KOPT-K1 (cell line): Measurements from ENCODE around the gene TMED8.

Experiments used
- H3K27ac ChIP-seq: fragments of 200-600 bp; sonication (generic); 2 replicates; pipeline ENCODE4 v1.5.1; 2016; ENCODE audit warnings: antibody characterized with exemption, mild to moderate bottlenecking, low read depth, low read length; ENCODE audit not compliant: poor library complexity, severe bottlenecking
- H3K36me3 ChIP-seq: fragments of 200-600 bp; sonication (generic); 2 replicates; pipeline ENCODE4 v1.5.1; 2017; ENCODE audit warnings: antibody characterized with exemption, mild to moderate bottlenecking, low read length, moderate library complexity; ENCODE audit not compliant: insufficient read depth
- H3K9me3 ChIP-seq: fragments of 200-600 bp; sonication (generic); 2 replicates; pipeline ENCODE4 v1.5.1; 2017; ENCODE audit warnings: antibody characterized with exemption, low read length, mild to moderate bottlenecking; ENCODE audit not compliant: insufficient read depth, poor library complexity, severe bottlenecking

The TMED8 gene

GRCh38 chr14:77305696-77306095, 71.2 kb downstream of the TMED8 start:
- no peak overlapping the region for H3K27ac ChIP-seq
- peaks cover 6% of the 10 kb centered on the region; the same call in 1 of the 2 replicates for H3K36me3 ChIP-seq
- no peaks in the 10 kb centered on the region for H3K9me3 ChIP-seq

- H3K36me3 ChIP-seq = peaks cover 7% of the 10 kb centered on the region; the same call in 1 of the 2 replicates
- H3K27ac ChIP-seq = no peak overlapping the region
- H3K9me3 ChIP-seq = no peaks in the 10 kb centered on the region
Measured at GRCh38 chr14:77303417-77304156, 73.3 kb downstream of the TMED8 start.

GRCh38 chr14:77302926-77303325, 74.0 kb downstream of the TMED8 start:
- H3K9me3 ChIP-seq = no peaks in the 10 kb centered on the region
- peaks cover 14% of the 10 kb centered on the region; the same call in 1 of the 2 replicates for H3K36me3 ChIP-seq
- no peak overlapping the region for H3K27ac ChIP-seq

GRCh38 chr14:77301103-77301502, 75.8 kb downstream of the TMED8 start:
- peaks cover 22% of the 10 kb centered on the region; the same call in 1 of the 2 replicates for H3K36me3 ChIP-seq
- H3K27ac ChIP-seq = no peak overlapping the region
- no peaks in the 10 kb centered on the region for H3K9me3 ChIP-seq

GRCh38 chr14:77299771-77300170, 77.1 kb downstream of the TMED8 start:
- no peak overlapping the region for H3K27ac ChIP-seq
- H3K9me3 ChIP-seq = no peaks in the 10 kb centered on the region
- peaks cover 27% of the 10 kb centered on the region; the same call in 1 of the 2 replicates for H3K36me3 ChIP-seq

GRCh38 chr14:77296906-77297305, 80.0 kb downstream of the TMED8 start:
- H3K9me3 ChIP-seq = no peaks in the 10 kb centered on the region
- no peak overlapping the region for H3K27ac ChIP-seq

GRCh38 chr14:77296155-77296554, 80.7 kb downstream of the TMED8 start:
- Histone ChIP-seq H3K27ac (no peak overlapping the region), H3K9me3 (no peaks in the 10 kb centered on the region)

More at GRCh38 chr14:77296906-77297305, 80.0 kb downstream of the TMED8 start:
- peaks cover 22% of the 10 kb centered on the region; the same call in 1 of the 2 replicates for H3K36me3 ChIP-seq

GRCh38 chr14:77290705-77291104, 86.2 kb downstream of the TMED8 start:
- Histone ChIP-seq H3K27ac (no peak overlapping the region), H3K9me3 (no peaks in the 10 kb centered on the region)

More at GRCh38 chr14:77296155-77296554, 80.7 kb downstream of the TMED8 start:
- H3K36me3 ChIP-seq = peaks cover 22% of the 10 kb centered on the region; the same call in 1 of the 2 replicates

GRCh38 chr14:77286576-77286975, 90.3 kb downstream of the TMED8 start:
- no peak overlapping the region for H3K27ac ChIP-seq
- no peaks in the 10 kb centered on the region for H3K9me3 ChIP-seq
- peaks cover 45% of the 10 kb centered on the region; the same call in 1 of the 2 replicates for H3K36me3 ChIP-seq

More at GRCh38 chr14:77290705-77291104, 86.2 kb downstream of the TMED8 start:
- 0 out of 2 replicates have a peak, but pooled peaks cover 14% of the 10 kb centered on the region for H3K36me3 ChIP-seq
